Right lobe of liver (tissue), 6 donors: Measurements from ENCODE around the gene CACNA1E. TPM values are rescaled to one million over a fixed set of nuclear protein-coding genes. Genes with fewer than 3 reads are reported as not detected.
A peak's percentile ranks its signal among the peaks of the same experiment; 100 is the strongest.

Experiments used
- ATAC-seq, 4 donors: fragments of 200-7000 bp; cut with Tn5 transposase; one replicate each; pipeline ENCODE4 v1.9.1; 2020; ENCODE audit warnings: mild to moderate bottlenecking in 4 of 4, moderate library complexity in 4 of 4
- DNase-seq, 3 donors: peaks; one replicate each; pipeline ENCODE4 v3.0.0-alpha.2; 2020
- H3K27ac ChIP-seq, 3 donors: fragments of 200-600 bp; one replicate each; pipeline ENCODE4 v1.8.0; 2022
- H3K27me3 ChIP-seq, 2 donors: fragments of 200-600 bp; one replicate each; pipeline ENCODE4 v1.8.0; 2022
- H3K36me3 ChIP-seq, 4 donors: fragments of 200-600 bp; sonication (generic) in 1 of 4; one replicate each; pipeline versions ENCODE4 v1.5.1 to v1.8.0; 2017 to 2022; ENCODE audit warnings: control low read depth in 1 of 4
- H3K4me1 ChIP-seq, 4 donors: fragments of 200-600 bp; sonication (generic) in 1 of 4; one replicate each; pipeline versions ENCODE4 v1.5.1 to v1.8.0; 2017 to 2022; ENCODE audit warnings: control low read depth in 1 of 4
- H3K4me3 ChIP-seq, 3 donors: fragments of 200-600 bp; one replicate each; pipeline ENCODE4 v1.8.0; 2022
- H3K9me3 ChIP-seq, 4 donors: fragments of 200-600 bp; sonication (generic) in 1 of 4; one replicate each; pipeline versions ENCODE4 v1.5.1 to v1.8.0; 2017 to 2022; ENCODE audit warnings: control low read depth in 1 of 4
- CTCF ChIP-seq, 4 donors: fragments of 200-600 bp in 3 of 4; fragments of 450-650 bp in 1 of 4; IDR thresholded peaks; one replicate each; pipeline versions ENCODE4 v1.5.1 to v1.8.0; 2016 to 2022; ENCODE audit warnings: antibody characterized with exemption in 4 of 4, mild to moderate bottlenecking in 2 of 4
- POLR2A ChIP-seq: fragments of 450-650 bp; IDR thresholded peaks from one replicate; pipeline ENCODE4 v1.6.1; 2017; ENCODE audit warnings: antibody characterized with exemption, mild to moderate bottlenecking
- WGBS: methylation state at CpG from one replicate; pipeline ENCODE4 v1.1.6; 2018; ENCODE audit warnings: low coverage, low lambda C conversion rate; ENCODE audit not compliant: insufficient coverage; ENCODE audit errors: missing lambda C conversion rate; 5-methylcytosine and 5-hydroxymethylcytosine counted together
- intact Hi-C, 2 donors: fragments of 100-400 bp; cut with DNase I; formaldehyde crosslinking; loops; one replicate each; pipeline versions ENCODE4 v1.11.2 to v1.14.1; 2022
- total RNA-seq, 6 experiments: library from RNA; depleted of rRNA in 2 of 6; stranded (reverse); fragments of >200 nt in 2 of 6; fragmentation: NEBNext Ultra II Directional in 3 of 6; extraction: Animal tissue kit (Norgen Biotek cat#: 25700) in 3 of 6; gene quantifications; one replicate each; pipeline versions ENCODE4 v1.1.0 to v1.2.4, GENCODE V29; 2016 to 2023
- donor health status: DM: no; HTN: yes; CAD: no.
- donor health status: DM: no; HTN: no; CAD: no.
- donor health status: DM: no; HTN: no; CAD: no.
- donor health status: DM: no; HTN: yes; CAD: no.
- donor health status: DM: no; HTN: yes; CAD: no.

Gene CACNA1E
- total RNA-seq, 6 experiments from 2014 or later, result 0.05 to 0.09 (median 0.06) TPM; not detected in 2

GRCh38 chr1:181662606-181663005 lies 179.3 kb downstream of the CACNA1E start:
- no peaks in the 10 kb centered on the region for H3K36me3 ChIP-seq
- H3K9me3 ChIP-seq, result no peaks in the 10 kb centered on the region
- intact Hi-C loops, result no loop called here
- TF ChIP-seq CTCF (IDR thresholded peaks at IDR 0.05) (no peak), POLR2A (no peak)
- no peaks in the 10 kb centered on the region for H3K27me3 ChIP-seq
- H3K4me1 ChIP-seq, result peaks cover 0 to 13% (median 4%) of the 10 kb centered on the region in 4 donors
- no peak overlapping the region for H3K4me3 ChIP-seq
- DNase-seq (no peak), ATAC-seq (no peak)
- no peak overlapping the region for H3K27ac ChIP-seq

- Histone ChIP-seq H3K4me3 (no peak overlapping the region), H3K36me3 (no peaks in the 10 kb centered on the region), H3K4me1 (peaks cover 0 to 6% (median under 1%) of the 10 kb centered on the region in 4 donors), H3K27me3 (no peaks in the 10 kb centered on the region), H3K27ac (no peak overlapping the region), H3K9me3 (no peaks in the 10 kb centered on the region)
- ATAC-seq (no peak), DNase-seq (no peak)
- intact Hi-C loops, result no loop called here
- WGBS, result 60% methylated on average over 2 of the region's 2 CpGs
- TF ChIP-seq CTCF (IDR thresholded peaks at IDR 0.05), result no peak
- no peak for TF ChIP-seq POLR2A
Observed at GRCh38 chr1:181664543-181664942, 181.2 kb downstream of the CACNA1E start.

GRCh38 chr1:181669246-181669645 lies 185.9 kb downstream of the CACNA1E start:
- no peak for TF ChIP-seq CTCF (IDR thresholded peaks at IDR 0.05)
- no peak for TF ChIP-seq POLR2A
- no peaks in the 10 kb centered on the region for H3K27me3 ChIP-seq
- ATAC-seq, result peak in 2 of 4 donors; percentile 55 to 95
- peak in 1 of 3 donors; percentile 33 for DNase-seq
- WGBS, result 52% methylated on average over 6 of the region's 6 CpGs
- no peaks in the 10 kb centered on the region for H3K36me3 ChIP-seq
- intact Hi-C loops, result no loop called here
- H3K9me3 ChIP-seq, result no peaks in the 10 kb centered on the region
- no peak overlapping the region for H3K27ac ChIP-seq
- H3K4me3 ChIP-seq, result no peak overlapping the region
- H3K4me1 ChIP-seq, result no peaks in the 10 kb centered on the region

- Histone ChIP-seq H3K36me3 (no peaks in the 10 kb centered on the region), H3K27ac (no peak overlapping the region), H3K4me3 (no peak overlapping the region), H3K9me3 (no peaks in the 10 kb centered on the region), H3K4me1 (no peaks in the 10 kb centered on the region), H3K27me3 (no peaks in the 10 kb centered on the region)
- DNase-seq (no peak), ATAC-seq (peak in 2 of 4 donors; percentile 34 to 57)
- intact Hi-C loops, result loop anchor here (5.0 kb wide), 2 partner anchors 192 to 197 kb away; partner anchors contain the start of gene CACNA1E (in 1 of the 2)
- WGBS, result 59% methylated on average over 2 of the region's 3 CpGs
- TF ChIP-seq CTCF (IDR thresholded peaks at IDR 0.05), result no peak
- no peak for TF ChIP-seq POLR2A
Observed at GRCh38 chr1:181674617-181675016, 191.3 kb downstream of the CACNA1E start.
